ENCODE data around the gene CAND2.

DNA sequence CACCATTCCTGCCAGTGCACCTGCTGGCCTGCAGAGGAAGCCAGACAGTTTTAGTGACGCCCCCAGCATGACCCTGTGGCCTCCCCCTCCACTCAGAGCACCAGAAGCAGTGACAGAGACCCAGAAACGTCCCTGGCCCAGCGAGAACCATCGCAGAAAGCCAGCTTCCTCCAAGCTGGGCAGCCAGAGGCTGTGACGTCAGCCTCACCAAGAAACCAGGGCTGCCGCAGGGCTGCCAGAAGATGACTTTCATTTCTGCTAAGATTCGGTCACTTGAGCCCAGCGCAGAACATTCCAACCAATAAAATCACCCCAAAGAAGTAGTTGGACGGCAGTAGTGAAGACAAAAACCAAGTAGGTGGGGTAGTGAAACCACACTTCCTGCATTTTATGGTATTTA lies 74.5 kb downstream of the CAND2 start:
- TF ChIP-seq REST (IDR thresholded peaks at IDR 0.05; ENCODE audit: low read depth) (no peak), EP300 (IDR thresholded peaks at IDR 0.05; ENCODE audit: borderline replicate concordance) (no peak), TCF12 (IDR thresholded peaks at IDR 0.05; ENCODE audit: low read depth) (no peak), YY1 (IDR thresholded peaks at IDR 0.05; ENCODE audit: low read depth) (no peak)
- TF ChIP-seq, protein P1, sequence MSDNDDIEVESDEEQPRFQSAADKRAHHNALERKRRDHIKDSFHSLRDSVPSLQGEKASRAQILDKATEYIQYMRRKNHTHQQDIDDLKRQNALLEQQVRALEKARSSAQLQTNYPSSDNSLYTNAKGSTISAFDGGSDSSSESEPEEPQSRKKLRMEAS (IDR thresholded peaks at IDR 0.05), result no peak
